ENCODE data around the gene CP. TPM values are rescaled to one million over a fixed set of nuclear protein-coding genes. Genes with fewer than 3 reads are reported as not detected.

Gene CP
- total RNA-seq, 1 experiment from 2014 or later = 1.5 TPM

- TF ChIP-seq E2F5 (CRISPR knock-in tag; IDR thresholded peaks at IDR 0.05) (no peak), SP1 (CRISPR knock-in tag; conservative IDR thresholded peaks at IDR 0.05) (no peak), ATF1 (CRISPR knock-in tag; IDR thresholded peaks at IDR 0.05) (no peak), ZMAT4 (CRISPR knock-in tag; IDR thresholded peaks at IDR 0.05) (no peak), ATF6 (CRISPR knock-in tag; IDR thresholded peaks at IDR 0.05) (no peak), AR (CRISPR knock-in tag; IDR thresholded peaks at IDR 0.05) (no peak), OVOL2 (CRISPR knock-in tag; IDR thresholded peaks at IDR 0.05; ENCODE audit: borderline replicate concordance) (no peak)
Observed at GRCh38 chr3:149269687-149270086, 48.1 kb upstream of the CP start (continued).

- ChIA-PET POLR2A (no interaction called here), CTCF (interaction anchor here (0.7 to 1.4 kb wide), 2 partner anchors 148 to 317 kb away, joined by 4 read pairs; no protein-coding TSS in a partner anchor)
- DNase-seq (ENCODE audit: low spot score) = no peak
- no peaks in the 10 kb centered on the region for H3K9me3 Mint-ChIP-seq
- no peak overlapping the region for H3K27ac Mint-ChIP-seq
- no peak for TF ChIP-seq CTCF (IDR thresholded peaks at IDR 0.05)
- TF ChIP-seq USF2 (CRISPR knock-in tag; IDR thresholded peaks at IDR 0.05) = no peak
- no peak for TF ChIP-seq NFE2L1 (CRISPR knock-in tag; IDR thresholded peaks at IDR 0.05)
- TF ChIP-seq ATF1 (CRISPR knock-in tag; IDR thresholded peaks at IDR 0.05) = no peak
- TF ChIP-seq ZNF219 (CRISPR knock-in tag; IDR thresholded peaks at IDR 0.05; ENCODE audit: borderline replicate concordance) = no peak
- no peak for TF ChIP-seq JAZF1 (CRISPR knock-in tag; IDR thresholded peaks at IDR 0.05)
- TF ChIP-seq ZNF416 (CRISPR knock-in tag; IDR thresholded peaks at IDR 0.05) = no peak
- H3K4me1 Mint-ChIP-seq = peaks cover 27% of the 10 kb centered on the region
- no peaks in the 10 kb centered on the region for H3K36me3 Mint-ChIP-seq
- no peak overlapping the region for H3K4me3 Mint-ChIP-seq
- ATAC-seq = no peak
- no peaks in the 10 kb centered on the region for H3K27me3 Mint-ChIP-seq (ENCODE audit: low read depth)
Observed at GRCh38 chr3:149267565-149267964, 45.9 kb upstream of the CP start.

GRCh38 chr3:149266736-149267135, 45.1 kb upstream of the CP start:
- no peak for TF ChIP-seq ZNF425 (CRISPR knock-in tag; conservative IDR thresholded peaks at IDR 0.05)
- no peak overlapping the region for H3K27ac Mint-ChIP-seq
- POLR2A ChIA-PET = no interaction called here
- ATAC-seq (no peak), DNase-seq (ENCODE audit: low spot score) (no peak)
- no peaks in the 10 kb centered on the region for H3K9me3 Mint-ChIP-seq
- no peaks in the 10 kb centered on the region for H3K27me3 Mint-ChIP-seq (ENCODE audit: low read depth)
- H3K4me3 Mint-ChIP-seq = no peak overlapping the region
- CTCF ChIA-PET = no interaction called here
- H3K4me1 Mint-ChIP-seq = peaks cover 25% of the 10 kb centered on the region
- no peaks in the 10 kb centered on the region for H3K36me3 Mint-ChIP-seq

Data from WTC11 (cell line).